SH-SY5Y (cell line): ENCODE results near the gene DISP1.

Experiments
- GATA2 ChIP-seq: IDR thresholded peaks from 2 replicates; pipeline ENCODE4 v1.6.1; 2011; ENCODE audit warnings: mild to moderate bottlenecking, low read depth, low read length
- GATA3 ChIP-seq: IDR thresholded peaks from 2 replicates; pipeline ENCODE4 v1.6.1; 2011; ENCODE audit warnings: low read depth, mild to moderate bottlenecking, low read length, moderate library complexity

GRCh38 chr1:222785529-222785928 lies 29.3 kb upstream of the DISP1 start:
- TF ChIP-seq GATA2 (no peak), GATA3 (no peak)
